ENCODE results near the gene SOX13.

SOX13 gene

DNA sequence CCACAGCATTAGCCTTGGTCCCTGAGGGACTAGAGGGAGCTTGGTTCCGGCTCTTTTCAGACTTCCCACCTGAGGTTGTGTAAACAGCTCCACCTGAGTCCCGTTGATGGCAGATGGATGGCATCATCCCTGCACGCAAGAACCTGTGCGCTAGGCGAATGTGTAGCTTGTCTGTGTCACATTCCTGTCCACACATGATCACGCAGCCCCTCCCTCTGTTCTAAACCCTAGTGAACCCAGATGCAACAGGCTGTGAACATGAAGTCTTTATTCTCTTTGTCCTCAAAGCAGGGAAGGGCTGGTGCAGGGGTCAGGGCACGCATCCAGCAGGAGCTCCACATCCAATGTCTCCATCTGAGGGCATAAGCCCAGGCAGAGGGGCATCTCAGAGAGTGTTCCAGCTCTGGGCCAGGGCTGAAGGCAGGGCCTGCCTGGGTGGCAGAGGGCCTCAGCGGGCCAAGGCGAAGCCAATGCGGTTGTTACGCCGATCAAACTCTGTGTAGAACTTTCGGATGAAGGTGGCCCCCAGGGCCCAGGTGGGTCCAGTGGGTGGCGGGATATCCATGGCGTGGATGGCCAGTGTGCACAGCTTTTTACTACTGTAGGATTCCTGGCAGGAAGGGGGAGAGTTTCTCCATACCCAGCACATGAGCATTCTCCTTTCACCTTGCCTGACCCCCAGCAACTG lies 81.8 kb downstream of the SOX13 start:
- DNase-seq, result no peak

GRCh38 chr1:204155881-204156280 lies 83.0 kb downstream of the SOX13 start:
- no peak for DNase-seq

GRCh38 chr1:204157962-204158361 lies 85.0 kb downstream of the SOX13 start:
- no peak for DNase-seq

DNA sequence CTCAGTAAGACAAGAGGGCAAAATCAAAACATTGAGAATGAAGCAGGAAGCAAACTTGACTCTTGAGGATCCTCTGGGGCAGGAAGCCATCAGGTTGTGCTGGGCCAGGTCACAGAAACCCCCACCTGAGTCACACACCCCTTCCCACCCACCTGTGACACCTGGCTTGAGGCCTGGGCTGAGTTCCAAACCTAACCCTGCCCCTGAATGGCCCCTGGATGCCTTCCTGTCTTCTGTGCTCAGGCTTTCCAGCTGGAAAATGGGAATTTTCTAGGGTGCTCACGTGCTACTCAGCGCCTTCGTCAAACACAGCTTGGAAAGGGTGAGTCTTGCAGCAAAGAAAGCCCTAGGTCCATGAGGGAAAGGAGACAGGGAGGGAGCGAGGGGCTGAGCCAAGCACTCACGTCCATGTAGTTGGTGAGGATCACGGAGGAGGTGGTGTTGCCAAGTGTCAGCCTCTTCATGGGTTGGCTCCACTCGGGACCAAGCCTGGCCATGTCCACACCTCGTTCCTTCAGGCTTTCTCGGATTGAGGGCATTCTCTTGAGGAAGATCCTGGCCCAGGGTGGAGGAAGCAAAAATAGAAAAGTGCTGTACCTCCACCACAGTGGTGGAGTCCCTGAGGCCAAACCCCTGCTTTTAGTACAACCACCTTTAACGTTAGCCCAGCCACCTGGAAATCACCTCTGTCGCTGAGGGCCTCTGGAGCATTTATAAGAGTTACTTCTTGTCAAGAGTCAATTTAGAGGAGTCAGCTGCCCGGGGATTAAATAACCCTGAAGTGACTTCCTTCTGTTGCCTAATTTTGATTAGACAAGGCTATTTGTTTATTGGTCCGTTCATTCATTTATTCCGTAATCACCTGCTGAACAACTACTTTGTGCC lies 88.9 kb downstream of the SOX13 start:
- no peak for DNase-seq

- peak; percentile 77 for DNase-seq
Measured at GRCh38 chr1:204162494-204163074, 89.7 kb downstream of the SOX13 start.

DNA sequence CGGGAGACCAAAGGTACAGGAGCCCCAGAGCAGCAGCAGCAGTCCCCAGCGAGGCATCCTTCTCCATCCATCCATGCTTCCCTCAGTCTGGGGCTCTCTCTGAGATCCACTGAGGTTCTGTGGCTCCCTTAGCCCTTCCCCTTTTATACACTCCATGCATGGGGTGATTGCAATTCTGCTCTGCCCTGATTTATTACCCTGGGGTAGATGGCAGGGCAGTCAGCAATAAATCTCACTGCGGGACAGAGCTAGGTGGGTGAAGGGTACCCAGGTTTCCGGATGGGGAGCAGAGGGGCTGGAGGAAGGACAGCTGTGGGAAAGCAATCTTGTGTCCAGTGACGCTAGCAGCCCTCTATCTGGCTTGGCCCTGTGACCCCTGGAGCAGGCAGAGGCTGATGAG lies 93.3 kb downstream of the SOX13 start, which contains the start of gene REN:
Gene REN, minus strand, starts transcription at position 119 of the 400 bp plus-strand sequence. Its CDS starts 44 bp downstream, at position 75.
- DNase-seq, result no peak

GRCh38 chr1:204167730-204168129 lies 94.8 kb downstream of the SOX13 start:
- DNase-seq, result no peak

DNA sequence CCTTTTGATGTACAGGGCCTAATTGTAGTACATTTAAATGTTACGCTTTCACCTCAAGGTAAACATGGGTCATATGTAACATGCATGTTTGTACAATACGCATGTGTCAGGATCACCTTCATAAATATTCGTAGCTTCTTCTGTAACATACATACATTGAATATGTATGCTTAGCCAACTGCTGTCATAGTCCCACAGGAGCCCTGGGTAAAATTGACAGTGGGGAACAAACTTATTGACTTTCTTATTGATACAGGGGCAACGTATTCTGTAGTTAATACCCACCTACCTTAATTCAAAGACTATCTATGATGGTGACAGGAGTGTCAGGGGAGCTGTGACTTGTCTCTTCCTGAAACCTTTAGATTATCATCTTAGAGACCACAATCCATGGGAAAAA lies 96.9 kb downstream of the SOX13 start:
- DNase-seq, result no peak

DNA sequence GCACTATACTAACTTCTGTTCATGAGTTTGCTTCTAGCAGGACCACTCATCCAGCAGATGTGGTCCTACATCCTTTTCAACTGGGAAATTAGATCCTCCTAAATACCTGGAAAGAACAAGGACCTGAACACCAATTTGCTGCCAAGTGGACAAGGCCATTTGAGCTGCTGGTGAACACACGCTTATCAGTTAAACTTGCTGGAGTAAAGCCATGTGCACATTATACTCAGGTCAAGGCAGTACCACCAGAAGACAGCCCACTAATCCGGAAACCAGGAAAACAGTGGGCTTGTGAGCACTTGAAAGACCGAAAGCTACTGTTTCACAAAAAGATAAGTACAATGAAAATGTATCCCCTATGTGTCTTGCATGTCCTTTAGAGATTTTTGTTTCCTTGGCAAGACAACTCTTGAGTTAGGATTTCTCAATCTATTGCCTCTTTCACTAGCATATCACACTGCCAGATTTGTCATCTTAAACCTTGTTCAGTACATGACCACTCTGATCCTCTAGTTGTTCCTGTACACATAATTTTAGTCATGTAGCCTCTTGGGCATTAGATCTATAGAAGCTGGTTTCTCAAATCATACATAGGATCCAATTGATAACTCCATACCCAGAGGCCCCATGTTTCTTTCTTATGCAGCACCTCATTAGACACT lies 97.7 kb downstream of the SOX13 start:
- DNase-seq, result no peak

GRCh38 chr1:204171751-204172178 lies 98.8 kb downstream of the SOX13 start:
- no peak for DNase-seq

GRCh38 chr1:204172404-204173029 lies 99.6 kb downstream of the SOX13 start:
- no peak for DNase-seq

DNA sequence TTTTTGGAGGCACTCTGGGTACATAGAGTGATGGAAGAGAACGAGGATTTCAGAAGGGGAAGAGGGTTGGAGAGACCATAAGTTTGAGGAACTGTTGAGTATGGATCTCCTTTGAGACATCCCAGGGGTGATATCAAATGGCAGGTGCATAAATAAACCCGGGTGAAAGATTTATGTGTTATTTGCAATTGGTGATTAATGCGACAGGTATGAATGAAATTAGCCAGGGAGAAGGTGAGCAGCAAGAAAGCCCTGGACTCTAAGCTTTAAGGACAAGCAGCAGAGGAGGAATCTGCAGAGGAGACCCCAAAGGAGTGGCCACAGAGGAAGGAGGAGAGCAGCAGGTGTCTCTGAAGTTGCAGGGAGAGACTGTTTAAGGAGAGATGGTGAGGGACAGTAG lies 102.0 kb downstream of the SOX13 start:
- DNase-seq, result no peak

DNA sequence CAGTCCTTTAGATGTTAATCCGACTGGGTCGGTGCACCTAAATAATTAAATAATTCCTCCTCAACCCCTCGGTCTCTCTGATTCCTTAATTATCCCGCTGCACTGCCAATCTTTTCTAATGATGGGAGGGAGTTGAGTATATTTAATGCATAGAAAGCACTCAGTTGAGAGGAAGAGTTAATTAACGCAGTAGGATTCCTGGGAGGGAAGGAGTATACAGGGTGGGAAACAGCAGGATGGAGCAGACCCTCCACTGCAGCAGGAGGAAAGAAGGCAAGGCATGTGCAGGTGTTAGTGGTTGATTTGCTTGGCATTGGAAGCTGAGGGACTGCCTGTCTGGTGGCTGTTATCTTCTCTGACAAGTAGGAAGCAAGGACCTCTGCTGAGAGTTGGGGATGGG lies 103.1 kb downstream of the SOX13 start:
- DNase-seq, result no peak

DNA sequence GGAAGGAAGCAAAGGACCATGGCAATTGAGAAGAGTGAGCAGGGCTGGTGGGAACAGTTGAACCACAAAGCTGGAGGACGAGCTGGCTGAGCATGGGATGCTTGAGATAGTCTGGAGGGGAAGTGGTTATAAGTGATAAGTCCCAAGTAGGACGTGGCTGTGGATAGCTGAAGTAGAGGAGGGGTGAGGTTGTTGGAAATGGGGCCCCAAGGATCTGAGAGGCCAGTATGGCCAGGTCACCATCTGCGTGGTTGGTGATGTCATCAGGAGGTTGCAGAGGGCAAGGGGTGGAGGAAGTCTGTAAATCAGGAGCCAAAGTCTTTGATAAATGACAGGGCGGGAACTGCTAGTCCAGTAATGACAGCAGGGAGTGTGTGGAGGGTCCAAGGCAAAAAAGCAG lies 104.2 kb downstream of the SOX13 start:
- no peak for DNase-seq

All from CD4-positive, alpha-beta T cell treated with Interleukin-12 subunit alpha and Interleukin-12 subunit beta, for 1 hour (primary cell).